Measurements from ENCODE around the gene P2RY2. TPM values are rescaled to one million over a fixed set of nuclear protein-coding genes. Genes with fewer than 3 reads are reported as not detected.

P2RY2 gene
- total and polyA plus RNA-seq, 2 donors (not counting 1 experiment from before 2014, with no cell fraction given): 0.12 to 0.37 TPM

DNA sequence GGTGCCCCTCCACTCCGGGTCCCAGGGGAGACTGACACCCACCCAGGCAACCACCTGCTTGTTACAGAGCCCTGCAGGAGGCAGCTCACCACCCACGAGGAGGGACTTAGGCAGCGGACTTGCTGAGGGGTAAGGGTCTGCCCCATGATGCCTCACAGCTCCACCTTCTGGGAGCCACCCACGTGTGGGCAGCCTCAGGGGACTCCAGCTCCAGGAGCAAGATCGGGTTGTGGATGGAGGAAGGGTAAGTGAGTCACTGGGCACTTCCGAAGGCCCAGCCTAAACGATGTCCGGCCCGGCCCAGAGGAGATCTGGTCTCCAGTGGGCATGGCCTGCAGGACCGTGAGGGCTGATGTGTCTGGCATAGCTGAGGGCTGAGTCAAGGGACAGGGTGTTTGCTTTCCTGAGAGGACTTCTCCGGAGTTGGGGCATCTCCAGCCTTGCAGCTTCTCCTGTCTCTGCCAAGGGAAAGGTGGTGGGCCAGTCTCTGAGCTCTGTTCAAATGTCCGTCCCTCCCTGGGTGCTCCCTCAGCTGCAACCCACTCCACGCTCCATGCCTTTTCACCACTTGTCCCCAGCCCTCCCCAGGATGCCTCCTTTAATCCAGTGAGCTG is 32.3 kb upstream of the P2RY2 start:
- Mint-ChIP-seq H3K4me1 (peaks cover 41% of the 10 kb centered on the region), H3K27me3 (no peaks in the 10 kb centered on the region), H3K27ac (peak overlapping the region; percentile 78), H3K9me3 (ENCODE audit: insufficient read depth) (no peaks in the 10 kb centered on the region), H3K4me3 (no peak overlapping the region)
- no peaks in the 10 kb centered on the region for H3K36me3 ChIP-seq (replicated peaks in 1 of 2; ENCODE audit: control extremely low read depth in 1 of 2, control insufficient read depth in 1 of 2, extremely low read depth in 1 of 2, insufficient read depth in 2 of 2, low read length in 1 of 2)
- TF ChIP-seq EZH2 (IDR thresholded peaks at IDR 0.05; ENCODE audit: borderline replicate concordance, insufficient read depth, low read depth, low read length, poor library complexity, severe bottlenecking): no peak
- no peak for TF ChIP-seq CTCF (IDR thresholded peaks at IDR 0.05)
- ChIA-PET CTCF (interaction anchor here (0.6 to 8.1 kb wide), 33 partner anchors 8 to 456 kb away, joined by 3 to 281 read pairs (median 4); partner anchors contain the start of genes ARHGEF17 and FCHSD2), POLR2A (interaction anchor here (0.5 to 0.6 kb wide), 2 partner anchors 58 to 103 kb away, joined by 6 to 13 read pairs; no protein-coding TSS in a partner anchor)
- no peaks in the 10 kb centered on the region for H3K27me3 ChIP-seq (replicated peaks in 1 of 4; ENCODE audit: control extremely low read depth in 1 of 4, control insufficient read depth in 3 of 4, insufficient read depth in 4 of 4, low read length in 3 of 4)
- H3K4me2 ChIP-seq (replicated peaks; ENCODE audit: low read depth, low read length, poor library complexity, severe bottlenecking): no peak overlapping the region
- no peak overlapping the region for H3K27ac ChIP-seq (ENCODE audit: low read length in 2 of 2)
- intact Hi-C loops (cut with micrococcal nuclease): loop anchor here (1.0 kb wide), 4 partner anchors 52 to 150 kb away; no protein-coding TSS in a partner anchor
- peaks cover 23 to 50% of the 10 kb centered on the region in 2 donors for H3K4me1 ChIP-seq (ENCODE audit: control insufficient read depth in 2 of 2, insufficient read depth in 2 of 2, low read length in 2 of 2)
- H2AFZ ChIP-seq (ENCODE audit: insufficient read depth, low read depth, low read length, poor library complexity, severe bottlenecking): peak overlapping the region; percentile 14
- H4K20me1 ChIP-seq (ENCODE audit: control insufficient read depth, insufficient read depth, low read length, poor library complexity, severe bottlenecking): no peaks in the 10 kb centered on the region
- H3K79me2 ChIP-seq (ENCODE audit: control insufficient read depth, insufficient read depth, low read length): no peaks in the 10 kb centered on the region
- ATAC-seq (ENCODE audit: low read depth) (no peak), DNase-seq (no peak)
- H3K4me3 ChIP-seq (ENCODE audit: control extremely low read depth in 1 of 5, extremely low read depth in 1 of 5, insufficient read depth in 1 of 5, low read depth in 2 of 5, low read length in 4 of 5): no peak overlapping the region
- 81% methylated on average over 12 of the region's 13 CpGs for WGBS (ENCODE audit: insufficient coverage)
- H3K9ac ChIP-seq (ENCODE audit: low read length): no peak overlapping the region
- H3K9me3 ChIP-seq (ENCODE audit: control extremely low read depth in 1 of 3, control insufficient read depth in 2 of 3, insufficient read depth in 1 of 3, low read length in 2 of 3): no peaks in the 10 kb centered on the region

DNA sequence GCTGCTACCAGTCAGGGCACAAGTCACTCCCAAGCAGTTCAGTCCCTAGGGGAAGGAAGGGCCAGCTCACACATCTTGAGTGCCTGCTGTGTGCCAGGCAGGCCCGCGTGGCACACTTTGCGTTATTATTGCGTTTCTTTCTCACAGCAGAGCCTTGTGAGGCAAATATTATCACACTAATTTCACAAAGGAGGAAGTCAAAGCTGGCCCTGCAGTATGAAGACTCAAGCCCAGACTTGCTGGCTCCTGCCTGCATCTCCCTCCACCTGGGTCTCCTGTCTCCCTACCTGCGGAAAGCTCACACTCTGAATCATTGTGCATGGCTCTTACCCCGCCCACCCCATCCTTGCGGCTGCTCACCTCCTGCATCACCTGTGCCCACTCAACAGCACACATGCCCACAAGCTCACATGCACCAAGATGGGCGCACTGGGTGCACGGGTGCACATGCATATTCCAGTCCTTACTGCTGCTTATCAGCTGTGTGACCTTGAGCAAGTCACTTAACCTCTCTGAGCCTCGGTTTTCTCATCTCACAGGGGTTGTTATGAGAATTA is 31.7 kb upstream of the P2RY2 start:
- DNase-seq: no peak
- no peak overlapping the region for H3K4me3 Mint-ChIP-seq
- Histone ChIP-seq H3K4me1 (ENCODE audit: control insufficient read depth in 2 of 2, insufficient read depth in 2 of 2, low read length in 2 of 2) (peaks cover 23 to 56% of the 10 kb centered on the region in 2 donors), H2AFZ (ENCODE audit: insufficient read depth, low read depth, low read length, poor library complexity, severe bottlenecking) (peak overlapping the region; percentile 14), H3K27me3 (replicated peaks in 1 of 4; ENCODE audit: control extremely low read depth in 1 of 4, control insufficient read depth in 3 of 4, insufficient read depth in 4 of 4, low read length in 3 of 4) (no peaks in the 10 kb centered on the region), H3K9me3 (ENCODE audit: control extremely low read depth in 1 of 3, control insufficient read depth in 2 of 3, insufficient read depth in 1 of 3, low read length in 2 of 3) (no peaks in the 10 kb centered on the region), H3K27ac (ENCODE audit: low read length in 2 of 2) (no peak overlapping the region), H4K20me1 (ENCODE audit: control insufficient read depth, insufficient read depth, low read length, poor library complexity, severe bottlenecking) (no peaks in the 10 kb centered on the region), H3K4me3 (ENCODE audit: control extremely low read depth in 1 of 5, extremely low read depth in 1 of 5, insufficient read depth in 1 of 5, low read depth in 2 of 5, low read length in 4 of 5) (no peak overlapping the region), H3K36me3 (replicated peaks in 1 of 2; ENCODE audit: control extremely low read depth in 1 of 2, control insufficient read depth in 1 of 2, extremely low read depth in 1 of 2, insufficient read depth in 2 of 2, low read length in 1 of 2) (no peaks in the 10 kb centered on the region), H3K9ac (ENCODE audit: low read length) (no peak overlapping the region), H3K4me2 (replicated peaks; ENCODE audit: low read depth, low read length, poor library complexity, severe bottlenecking) (no peak overlapping the region), H3K79me2 (ENCODE audit: control insufficient read depth, insufficient read depth, low read length) (no peaks in the 10 kb centered on the region)
- ChIA-PET POLR2A (interaction anchor here (0.5 kb wide), 1 partner anchor 104 kb away, joined by 13 read pairs; no protein-coding TSS in a partner anchor), CTCF (interaction anchor here (0.6 to 8.1 kb wide), 31 partner anchors 7 to 392 kb away, joined by 3 to 281 read pairs (median 4); partner anchors contain the start of genes ARHGEF17, FCHSD2 and P2RY2)
- intact Hi-C loops (cut with micrococcal nuclease): no loop called here
- WGBS (ENCODE audit: insufficient coverage): 65% methylated on average over 9 of the region's 10 CpGs
- no peaks in the 10 kb centered on the region for H3K9me3 Mint-ChIP-seq (ENCODE audit: insufficient read depth)
- H3K27ac Mint-ChIP-seq: peak overlapping the region; percentile 78
- no peaks in the 10 kb centered on the region for H3K27me3 Mint-ChIP-seq
- H3K4me1 Mint-ChIP-seq: peaks cover 47% of the 10 kb centered on the region
- no peak for ATAC-seq (ENCODE audit: low read depth)
- TF ChIP-seq CTCF (IDR thresholded peaks at IDR 0.05) (no peak), EZH2 (IDR thresholded peaks at IDR 0.05; ENCODE audit: borderline replicate concordance, insufficient read depth, low read depth, low read length, poor library complexity, severe bottlenecking) (no peak)

Measured in B cell (primary cell).